Stimulated activated CD4-positive, alpha-beta T cell treated with anti-CD3 and anti-CD28 coated beads, Interleukin-2, amount 100 ng/mL, for 48 hours (primary cell): ENCODE measurements around the gene LRCH1.

Experiments used
- DNase-seq, 2 donors: peaks; one replicate each; pipeline ENCODE4 v3.0.0-alpha.2; 2020

The LRCH1 gene

GRCh38 chr13:46562152-46562551, 9.2 kb downstream of the LRCH1 start:
- DNase-seq, result no peak

- DNase-seq, result no peak
Measured at GRCh38 chr13:46562581-46562980, 9.6 kb downstream of the LRCH1 start.

- no peak for DNase-seq
Measured at GRCh38 chr13:46565808-46566750, 13.1 kb downstream of the LRCH1 start.

- no peak for DNase-seq
Measured at GRCh38 chr13:46567671-46568070, 14.7 kb downstream of the LRCH1 start.

- DNase-seq, result no peak
Measured at GRCh38 chr13:46569456-46569855, 16.5 kb downstream of the LRCH1 start.

GRCh38 chr13:46570273-46570672, 17.3 kb downstream of the LRCH1 start:
- DNase-seq, result no peak

- DNase-seq, result no peak
Measured at GRCh38 chr13:46571189-46571908, 18.4 kb downstream of the LRCH1 start.

GRCh38 chr13:46571909-46572595, 19.1 kb downstream of the LRCH1 start:
- no peak for DNase-seq

- no peak for DNase-seq
Measured at GRCh38 chr13:46572752-46573431, 19.9 kb downstream of the LRCH1 start.

- no peak for DNase-seq
Measured at GRCh38 chr13:46575301-46575771, 22.4 kb downstream of the LRCH1 start.

GRCh38 chr13:46575818-46576221, 22.9 kb downstream of the LRCH1 start:
- DNase-seq, result no peak

- DNase-seq, result no peak
Measured at GRCh38 chr13:46576762-46577161, 23.8 kb downstream of the LRCH1 start.

GRCh38 chr13:46577696-46578589, 25.0 kb downstream of the LRCH1 start:
- DNase-seq, result no peak

- no peak for DNase-seq
Measured at GRCh38 chr13:46578590-46578975, 25.6 kb downstream of the LRCH1 start.

- no peak for DNase-seq
Measured at GRCh38 chr13:46580362-46580839, 27.4 kb downstream of the LRCH1 start.

GRCh38 chr13:46582190-46582589, 29.2 kb downstream of the LRCH1 start:
- no peak for DNase-seq

- DNase-seq, result no peak
Measured at GRCh38 chr13:46586751-46587514, 34.0 kb downstream of the LRCH1 start.

GRCh38 chr13:46587807-46588418, 34.9 kb downstream of the LRCH1 start:
- DNase-seq, result no peak

- no peak for DNase-seq
Measured at GRCh38 chr13:46592385-46592784, 39.4 kb downstream of the LRCH1 start.

GRCh38 chr13:46593398-46593797, 40.4 kb downstream of the LRCH1 start:
- peak; percentile 30 for DNase-seq
